ENCODE measurements around the gene KIF26B.
"Not testable (repeated sequence)": the region's sequence is repeated elsewhere in the genome, so short reads cannot be mapped to it uniquely, and the experiment has no call there.

Gene KIF26B

DNA sequence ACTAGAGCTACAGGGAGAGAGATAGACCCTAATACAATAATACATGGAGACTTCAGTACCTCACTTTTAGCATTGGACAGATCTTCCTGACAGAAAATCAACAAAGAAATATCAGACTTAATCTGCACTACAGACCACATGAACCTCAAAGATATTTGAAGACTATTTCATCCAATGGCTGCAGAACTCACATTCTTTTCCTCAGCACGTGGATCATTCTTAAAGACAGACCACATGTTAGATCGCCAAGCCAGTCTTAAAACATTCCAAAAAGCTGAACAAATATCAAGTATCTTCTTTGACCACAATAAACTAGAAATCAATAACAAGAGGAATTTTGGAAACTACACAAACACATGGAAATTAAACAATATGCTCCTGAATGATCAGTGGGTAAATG, 576.0 kb downstream of the KIF26B start:
- DNase-seq (ENCODE audit: low read depth) = no peak
- H3K4me3 ChIP-seq (ENCODE audit: low read depth, low read length) = no peak overlapping the region
- TF ChIP-seq, protein P1, sequence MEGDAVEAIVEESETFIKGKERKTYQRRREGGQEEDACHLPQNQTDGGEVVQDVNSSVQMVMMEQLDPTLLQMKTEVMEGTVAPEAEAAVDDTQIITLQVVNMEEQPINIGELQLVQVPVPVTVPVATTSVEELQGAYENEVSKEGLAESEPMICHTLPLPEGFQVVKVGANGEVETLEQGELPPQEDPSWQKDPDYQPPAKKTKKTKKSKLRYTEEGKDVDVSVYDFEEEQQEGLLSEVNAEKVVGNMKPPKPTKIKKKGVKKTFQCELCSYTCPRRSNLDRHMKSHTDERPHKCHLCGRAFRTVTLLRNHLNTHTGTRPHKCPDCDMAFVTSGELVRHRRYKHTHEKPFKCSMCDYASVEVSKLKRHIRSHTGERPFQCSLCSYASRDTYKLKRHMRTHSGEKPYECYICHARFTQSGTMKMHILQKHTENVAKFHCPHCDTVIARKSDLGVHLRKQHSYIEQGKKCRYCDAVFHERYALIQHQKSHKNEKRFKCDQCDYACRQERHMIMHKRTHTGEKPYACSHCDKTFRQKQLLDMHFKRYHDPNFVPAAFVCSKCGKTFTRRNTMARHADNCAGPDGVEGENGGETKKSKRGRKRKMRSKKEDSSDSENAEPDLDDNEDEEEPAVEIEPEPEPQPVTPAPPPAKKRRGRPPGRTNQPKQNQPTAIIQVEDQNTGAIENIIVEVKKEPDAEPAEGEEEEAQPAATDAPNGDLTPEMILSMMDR (conservative IDR thresholded peaks at IDR 0.05; ENCODE audit: low read depth, low read length) = no peak

DNA sequence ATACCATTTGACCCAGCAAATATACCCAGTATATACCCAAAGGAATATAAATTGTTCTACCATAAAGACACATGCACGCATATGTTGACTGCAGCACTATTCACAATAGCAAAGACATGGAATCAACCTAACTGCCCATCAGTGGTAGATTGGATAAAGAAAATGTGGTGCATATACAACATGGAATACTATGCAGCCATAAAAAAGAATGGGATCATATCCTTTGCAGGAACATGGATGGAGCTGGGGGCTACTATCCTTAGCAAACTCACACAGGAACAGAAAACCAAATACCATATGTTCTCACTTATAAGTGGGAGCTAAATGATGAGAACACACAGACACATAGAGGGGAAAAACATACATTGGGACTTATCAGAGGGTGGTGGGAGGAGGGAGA, 585.6 kb downstream of the KIF26B start:
- DNase-seq (ENCODE audit: low read depth); H3K4me3 ChIP-seq (ENCODE audit: low read depth, low read length): not testable (repeated sequence)

DNA sequence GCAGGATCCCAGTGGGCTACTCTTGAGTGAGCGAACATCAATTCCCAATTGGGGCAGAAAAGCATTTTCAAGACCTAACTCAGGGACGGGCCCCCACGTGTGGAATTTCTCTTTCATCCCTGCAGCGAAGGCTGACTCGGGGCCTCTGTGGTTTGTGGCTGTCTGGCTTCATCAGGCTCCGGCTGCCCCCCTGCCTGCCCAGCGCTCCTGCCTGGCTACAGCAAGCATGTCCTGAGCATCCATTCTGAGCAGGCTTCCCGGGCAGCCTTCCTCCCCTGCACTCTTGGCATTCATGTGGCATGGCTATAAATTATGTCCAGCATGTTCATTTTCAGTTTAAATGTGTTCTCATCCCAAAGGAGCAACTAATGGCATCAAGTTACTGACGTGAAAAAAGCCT, 588.1 kb downstream of the KIF26B start:
- peak; percentile 45 for DNase-seq (ENCODE audit: low read depth)
- no peak overlapping the region for H3K4me3 ChIP-seq (ENCODE audit: low read depth, low read length)
- TF ChIP-seq, protein P1 (conservative IDR thresholded peaks at IDR 0.05; ENCODE audit: low read depth, low read length) = no peak

DNA sequence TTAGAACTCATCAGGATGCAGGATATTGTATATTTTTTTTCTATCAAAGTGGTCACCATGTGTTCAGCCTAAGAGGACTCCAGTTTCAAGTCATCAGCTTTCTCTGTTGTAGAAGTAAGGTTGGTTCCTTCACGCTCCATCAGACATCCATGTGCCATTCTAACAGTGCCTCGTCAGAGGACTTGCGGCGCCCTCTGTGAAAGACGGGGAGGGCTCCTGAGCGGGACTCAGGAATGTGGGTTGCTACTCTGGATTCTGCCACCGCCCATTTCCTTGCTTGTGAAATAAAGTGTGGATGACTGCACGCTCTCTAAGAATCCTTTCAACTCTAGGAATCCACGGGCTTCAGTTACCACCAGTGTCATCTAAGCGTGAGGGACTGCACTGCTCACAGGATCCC, 593.5 kb downstream of the KIF26B start:
- no peak for DNase-seq (ENCODE audit: low read depth)
- TF ChIP-seq, protein P1 (conservative IDR thresholded peaks at IDR 0.05; ENCODE audit: low read depth, low read length) = no peak
- no peak overlapping the region for H3K4me3 ChIP-seq (ENCODE audit: low read depth, low read length)

DNA sequence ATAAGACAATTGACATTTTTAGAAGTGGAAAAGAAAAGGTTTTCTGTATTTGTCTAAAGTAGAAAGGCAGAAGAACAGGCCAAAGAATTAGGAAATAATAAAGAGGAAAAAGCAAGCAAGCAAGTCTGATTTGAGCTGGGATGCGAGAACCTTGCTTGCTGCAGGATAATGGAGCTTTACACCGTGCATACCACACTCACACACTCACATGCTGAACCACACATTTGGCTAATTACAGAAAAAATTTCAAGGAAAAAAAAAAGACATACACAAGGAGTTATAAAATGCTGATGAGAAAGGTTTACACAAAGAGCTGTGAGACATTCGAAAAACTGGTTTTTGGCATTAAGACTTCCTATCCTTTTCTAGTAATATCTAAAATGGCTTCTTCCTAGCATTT, 593.9 kb downstream of the KIF26B start:
- no peak overlapping the region for H3K4me3 ChIP-seq (ENCODE audit: low read depth, low read length)
- TF ChIP-seq, protein P1 (conservative IDR thresholded peaks at IDR 0.05; ENCODE audit: low read depth, low read length) = no peak
- DNase-seq (ENCODE audit: low read depth) = no peak

DNA sequence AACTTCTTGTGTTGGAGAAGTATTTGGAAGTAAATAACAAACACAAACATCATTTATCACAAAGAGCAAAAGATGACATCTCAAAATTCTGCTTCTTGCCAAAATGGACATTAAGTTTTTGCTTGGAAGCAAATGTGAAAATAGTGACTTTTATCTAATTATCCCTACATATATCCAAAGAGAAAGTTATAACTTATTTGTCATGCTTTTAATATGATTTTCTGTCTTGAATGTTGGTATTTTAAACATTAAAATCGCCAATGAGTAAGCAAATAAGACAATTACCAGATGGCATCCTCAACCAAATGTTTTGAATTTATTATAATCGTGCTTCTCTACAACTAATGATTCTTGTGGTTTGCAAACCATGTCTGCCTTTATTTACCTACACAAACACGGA, 594.3 kb downstream of the KIF26B start:
- TF ChIP-seq, protein P1 (conservative IDR thresholded peaks at IDR 0.05; ENCODE audit: low read depth, low read length) = no peak
- no peak overlapping the region for H3K4me3 ChIP-seq (ENCODE audit: low read depth, low read length)
- no peak for DNase-seq (ENCODE audit: low read depth)

DNA sequence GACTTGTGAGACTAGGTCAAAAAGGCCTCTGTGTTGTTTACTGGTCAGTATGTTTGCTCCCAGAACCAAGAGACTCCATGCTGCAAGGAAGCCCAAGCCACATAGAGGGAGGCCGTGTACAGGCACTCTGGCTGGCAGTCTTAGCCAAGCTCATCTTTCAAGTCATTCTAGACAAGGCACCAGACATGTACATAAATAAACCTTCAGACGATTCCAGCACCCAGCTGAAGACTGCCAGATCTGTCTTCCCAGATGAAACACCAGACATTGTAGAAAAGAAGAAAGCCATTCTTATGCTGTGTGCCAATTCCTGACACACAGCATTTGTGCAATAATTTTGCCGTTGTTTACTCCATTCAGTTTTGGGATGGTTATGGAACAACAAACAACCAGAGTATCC, 595.5 kb downstream of the KIF26B start:
- TF ChIP-seq, protein P1 (conservative IDR thresholded peaks at IDR 0.05; ENCODE audit: low read depth, low read length) = no peak
- no peak for DNase-seq (ENCODE audit: low read depth)
- H3K4me3 ChIP-seq (ENCODE audit: low read depth, low read length) = no peak overlapping the region

DNA sequence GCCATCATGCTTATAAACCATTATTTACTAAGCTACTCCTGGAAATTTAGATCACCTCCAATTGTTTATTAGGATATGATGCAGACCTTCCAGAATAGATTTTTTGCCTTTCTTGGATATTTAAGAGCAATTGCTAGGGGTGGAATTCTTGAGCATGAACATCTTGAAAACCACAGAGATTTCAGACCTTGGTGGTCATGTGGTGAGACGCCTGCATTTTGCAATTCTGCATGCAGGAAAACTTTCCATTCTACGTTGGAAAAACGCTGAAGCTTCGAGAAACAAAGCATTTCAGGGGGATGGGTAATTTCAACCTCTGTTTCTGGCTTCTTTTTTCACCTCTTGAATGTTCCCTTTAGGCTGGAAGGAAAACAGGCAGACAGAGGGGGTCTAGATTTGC, 596.3 kb downstream of the KIF26B start:
- peak; percentile 96 for DNase-seq (ENCODE audit: low read depth)
- TF ChIP-seq, protein P1 (conservative IDR thresholded peaks at IDR 0.05; ENCODE audit: low read depth, low read length) = no peak
- H3K4me3 ChIP-seq (ENCODE audit: low read depth, low read length) = no peak overlapping the region
